NCI-H2196 treated with DMSO at 0.1 percent for 48 hours (cell line): ENCODE data around the gene INPP4B.
A peak's percentile ranks its signal among the peaks of the same experiment; 100 is the strongest.

Experiments used
- DNase-seq: peaks from one replicate; lab custom pipeline; 2025; ENCODE audit not compliant: unreplicated experiment; lab: John Stamatoyannopoulos, UW

INPP4B gene

DNA sequence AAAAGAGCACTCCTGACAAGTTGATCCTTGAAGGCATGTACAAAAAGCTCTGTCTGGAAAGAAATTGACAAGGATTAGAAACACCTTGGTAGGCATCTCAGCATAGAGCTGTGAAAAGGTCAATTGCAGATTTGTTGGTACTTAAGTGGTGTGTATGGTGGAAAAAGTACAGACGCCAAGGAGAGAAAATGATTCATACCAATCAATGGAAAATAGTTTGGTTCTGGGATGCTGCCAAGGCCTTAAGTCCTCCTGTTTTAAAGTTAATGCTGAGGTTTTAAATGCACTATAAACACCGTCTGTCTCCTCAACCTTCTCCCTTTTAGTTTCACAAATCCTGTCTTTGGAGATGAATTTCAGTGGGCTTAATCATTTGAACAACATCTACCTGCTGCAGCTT is 685.6 kb downstream of the INPP4B start:
- DNase-seq: no peak

DNA sequence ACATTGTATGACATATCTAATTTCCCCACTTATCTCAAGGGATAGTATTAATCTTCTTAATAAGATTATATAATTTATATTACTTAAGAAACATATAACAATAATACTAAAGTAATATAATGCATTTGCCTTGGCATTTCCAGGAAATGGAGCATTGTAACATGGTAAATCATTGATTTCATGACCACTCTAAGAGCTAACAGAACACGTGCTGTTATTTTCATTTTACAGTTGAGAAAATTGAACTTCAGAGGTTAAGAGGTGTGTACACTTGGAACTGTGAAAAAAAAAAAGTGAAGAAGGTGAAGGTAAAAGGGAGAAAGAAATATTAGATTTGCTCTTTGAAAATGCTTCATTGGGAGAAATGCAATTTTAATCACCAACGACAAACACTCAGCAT is 687.1 kb downstream of the INPP4B start:
- DNase-seq: no peak

- no peak for DNase-seq
Measured at GRCh38 chr4:142156256-142156655, 689.8 kb downstream of the INPP4B start.

DNA sequence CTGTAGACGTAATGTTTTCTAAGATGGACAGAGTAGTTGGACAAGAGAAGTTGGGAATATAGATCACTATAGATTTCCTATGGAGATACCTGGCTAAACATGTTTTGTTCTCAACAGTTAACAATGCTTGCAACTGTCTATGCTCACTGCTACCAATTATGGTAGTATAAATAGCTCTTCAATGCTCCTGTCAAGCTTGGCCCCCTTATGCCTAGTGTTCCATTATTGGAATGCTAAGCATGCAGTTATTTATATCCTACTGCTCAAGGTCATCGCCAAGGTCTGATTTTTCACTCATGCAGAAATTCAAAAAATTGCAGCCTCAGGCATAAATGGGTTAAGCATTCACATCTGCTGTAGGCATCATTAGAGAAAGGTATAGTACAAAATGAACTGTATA is 690.8 kb downstream of the INPP4B start:
- no peak for DNase-seq

DNA sequence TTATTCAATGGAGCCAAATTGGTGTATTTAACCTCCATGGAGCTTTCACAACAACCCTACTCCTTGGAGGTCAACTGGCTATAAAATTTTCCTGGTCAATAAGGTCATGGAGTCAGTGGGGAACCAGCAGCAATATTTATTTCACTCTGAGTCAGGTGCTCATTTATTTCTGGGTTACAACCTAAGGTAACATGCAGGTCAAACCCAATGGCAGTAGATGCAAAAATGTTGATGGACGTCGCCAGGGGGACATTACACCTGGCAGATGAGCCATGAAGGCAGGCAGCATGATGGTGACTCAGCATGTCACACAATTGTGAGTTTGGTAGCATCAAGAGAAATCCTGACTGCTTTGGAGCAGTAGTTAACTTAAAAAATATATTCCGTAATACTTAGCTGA is 695.6 kb downstream of the INPP4B start:
- DNase-seq: no peak

GRCh38 chr4:142144813-142145212 is 701.3 kb downstream of the INPP4B start:
- DNase-seq: no peak

DNA sequence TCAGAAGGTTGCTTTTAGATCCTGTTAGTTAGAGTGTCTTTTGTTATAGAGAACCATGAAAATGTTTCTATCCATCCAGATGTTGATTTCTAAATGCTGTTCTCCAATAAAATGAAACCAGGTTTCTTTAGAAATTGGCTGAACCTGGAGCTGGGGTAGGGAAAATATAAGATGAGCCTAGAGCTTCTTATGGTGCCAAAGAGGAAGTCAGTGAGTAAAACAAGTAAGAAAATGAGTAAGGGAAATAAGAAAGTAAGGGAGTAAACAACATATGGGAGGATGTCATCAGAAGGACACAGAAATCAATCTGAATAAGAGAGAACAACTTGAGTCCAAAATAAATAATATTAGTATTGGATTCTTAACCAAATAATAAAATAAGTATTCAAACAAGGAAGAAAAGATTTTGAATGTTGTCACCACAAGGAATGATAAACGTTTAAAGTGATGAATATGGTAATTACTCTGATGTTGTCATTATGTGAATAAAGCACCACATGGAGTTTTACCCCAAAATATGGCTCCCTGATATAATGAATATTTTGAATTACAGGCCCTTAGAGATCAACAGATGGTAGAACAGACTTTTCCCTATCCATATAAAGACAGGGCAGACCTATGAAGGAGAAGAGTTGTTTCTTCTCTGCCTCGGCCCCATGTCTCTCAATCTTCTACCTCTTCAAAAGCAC is 703.6 kb downstream of the INPP4B start:
- no peak for DNase-seq

DNA sequence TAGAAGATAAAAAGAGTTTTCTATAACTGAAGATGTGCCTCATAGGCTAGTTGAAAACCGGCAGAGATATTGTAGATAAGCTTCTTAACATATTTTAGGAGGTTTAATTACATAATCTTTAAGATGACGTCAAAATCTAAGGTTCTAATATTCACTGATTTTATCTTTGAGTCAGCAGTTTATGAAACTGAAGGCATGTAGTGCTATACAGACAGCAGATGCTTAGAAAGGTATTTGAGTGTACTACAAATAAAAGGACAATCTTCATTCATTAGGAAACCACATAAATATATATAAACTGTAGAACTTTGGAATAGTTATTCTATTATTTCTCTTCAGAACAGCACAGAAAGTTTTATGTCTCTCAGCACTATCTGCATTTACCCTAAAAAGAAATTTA is 704.9 kb downstream of the INPP4B start:
- no peak for DNase-seq

GRCh38 chr4:142130666-142131065 is 715.4 kb downstream of the INPP4B start:
- no peak for DNase-seq

- DNase-seq: no peak
Measured at GRCh38 chr4:142129931-142130330, 716.2 kb downstream of the INPP4B start.

DNA sequence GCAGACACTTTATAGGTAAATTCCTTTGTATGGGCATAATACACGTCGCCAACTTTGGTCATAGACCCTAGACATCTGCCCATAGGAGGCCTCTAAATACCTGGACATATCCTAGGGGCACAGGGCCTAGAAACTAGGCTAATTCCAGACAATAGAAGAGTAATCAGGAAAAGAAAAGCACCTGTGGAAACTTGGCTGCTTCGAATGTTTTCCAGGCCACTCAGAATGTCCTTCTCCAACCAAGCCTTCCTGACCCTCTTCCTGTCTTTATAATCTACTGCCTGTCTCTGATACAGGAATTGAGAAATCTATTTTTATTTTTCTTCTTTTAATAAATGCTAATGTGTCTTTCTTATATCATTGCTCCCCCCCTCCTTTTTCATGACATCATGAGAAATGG is 716.6 kb downstream of the INPP4B start:
- no peak for DNase-seq

- DNase-seq: no peak
Measured at GRCh38 chr4:142128529-142128928, 717.6 kb downstream of the INPP4B start.

- peak; percentile 3 for DNase-seq
Measured at GRCh38 chr4:142126890-142127497, 719.1 kb downstream of the INPP4B start.

DNA sequence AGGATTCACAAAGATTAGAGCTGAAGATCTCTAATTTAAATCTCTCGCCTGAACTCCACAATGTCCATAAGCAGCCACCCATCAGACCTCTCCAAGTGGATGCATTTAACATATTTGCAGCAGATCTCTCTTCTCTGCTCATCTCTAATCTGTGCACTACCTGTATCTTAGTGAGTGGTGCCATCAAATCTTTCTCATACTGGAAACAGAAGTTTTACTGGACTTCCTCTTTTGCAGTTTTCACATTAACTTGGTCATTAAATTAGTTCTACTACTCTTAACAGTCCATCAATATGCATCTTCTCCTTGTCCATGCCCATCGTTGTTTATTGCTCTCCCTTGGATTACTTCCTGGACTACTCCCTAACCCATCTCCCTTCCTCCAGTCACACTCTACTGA is 721.2 kb downstream of the INPP4B start:
- DNase-seq: no peak

DNA sequence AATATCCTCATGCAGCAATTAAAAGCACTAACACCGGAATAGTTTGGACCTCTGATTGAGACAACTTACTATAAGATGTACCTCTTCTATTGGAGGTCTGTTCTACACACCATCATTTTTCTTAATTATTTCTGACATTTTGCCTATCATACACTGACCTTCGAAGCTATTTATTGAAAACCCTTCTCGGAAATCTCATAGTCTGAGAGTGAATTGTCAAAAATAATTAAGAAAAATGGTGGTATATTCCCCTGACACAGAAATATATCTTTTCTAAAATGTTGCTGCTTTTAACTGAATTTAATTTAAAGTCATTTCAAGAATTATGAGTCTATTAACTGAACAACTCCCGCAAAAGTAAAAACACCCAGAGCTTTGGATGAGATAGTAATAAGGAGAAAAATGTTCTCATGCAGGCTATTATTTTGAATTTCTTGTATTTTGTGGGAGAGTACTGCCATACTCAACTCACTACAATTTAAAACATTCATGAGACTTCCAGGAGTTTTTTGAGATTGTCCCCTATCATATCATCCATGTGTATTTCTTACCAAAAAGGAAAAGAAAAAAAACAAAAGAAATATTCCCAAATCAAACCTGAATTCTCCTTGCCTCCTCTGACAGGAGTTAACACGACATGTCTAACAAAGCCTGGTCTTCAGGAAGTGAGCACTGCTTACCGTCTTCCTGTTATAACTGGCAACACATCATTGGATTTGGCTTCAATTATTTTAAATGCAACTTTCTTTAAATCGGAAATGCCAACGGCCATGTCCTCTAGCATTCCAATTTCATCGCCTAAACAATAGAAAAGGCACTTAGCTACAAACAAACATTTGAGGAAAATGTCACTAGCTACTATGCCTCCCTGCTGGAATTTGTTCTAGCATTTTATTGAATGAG is 724.4 kb downstream of the INPP4B start:
- no peak for DNase-seq

DNA sequence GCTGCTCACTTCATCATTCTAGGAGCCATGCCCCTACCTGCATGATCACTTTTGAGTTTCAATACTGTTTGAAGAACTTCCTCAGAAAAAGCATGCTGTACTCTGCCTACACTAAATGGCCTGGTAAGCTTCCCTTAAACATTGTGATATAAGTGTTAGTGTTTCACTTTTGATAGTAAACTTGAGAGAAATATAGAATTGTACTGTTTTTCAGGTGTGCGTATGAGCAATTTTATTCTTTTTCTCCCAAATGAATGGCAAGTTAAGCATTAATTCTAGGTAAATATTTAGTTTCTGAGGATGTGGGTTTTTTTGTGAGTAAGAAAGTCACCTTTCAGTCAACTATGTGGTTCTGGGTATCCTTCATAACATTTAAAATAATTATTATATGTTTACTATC is 725.2 kb downstream of the INPP4B start:
- DNase-seq: no peak

DNA sequence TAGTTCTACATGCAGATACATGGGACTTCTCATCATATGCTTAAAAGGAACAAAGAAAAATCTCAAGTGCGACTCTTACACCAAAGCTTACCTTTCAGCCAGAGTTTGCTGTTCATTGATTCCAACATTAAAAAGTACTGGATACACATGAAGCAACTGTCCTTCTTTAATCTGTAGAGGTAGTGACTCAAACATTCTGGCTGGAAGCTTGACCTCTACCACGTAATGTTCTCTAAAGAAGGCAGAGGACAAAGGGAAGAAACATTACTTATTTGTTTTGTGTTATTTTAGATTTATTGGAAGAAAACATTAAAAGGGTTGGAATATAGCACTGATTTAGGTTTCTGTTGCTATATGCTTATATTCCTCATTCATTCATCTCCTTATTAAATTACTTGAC is 733.6 kb downstream of the INPP4B start:
- no peak for DNase-seq

- DNase-seq: no peak
Measured at GRCh38 chr4:142110136-142110535, 736.0 kb downstream of the INPP4B start.

GRCh38 chr4:142104041-142104440 is 742.1 kb downstream of the INPP4B start:
- no peak for DNase-seq

GRCh38 chr4:142101401-142101800 is 744.7 kb downstream of the INPP4B start:
- no peak for DNase-seq

DNA sequence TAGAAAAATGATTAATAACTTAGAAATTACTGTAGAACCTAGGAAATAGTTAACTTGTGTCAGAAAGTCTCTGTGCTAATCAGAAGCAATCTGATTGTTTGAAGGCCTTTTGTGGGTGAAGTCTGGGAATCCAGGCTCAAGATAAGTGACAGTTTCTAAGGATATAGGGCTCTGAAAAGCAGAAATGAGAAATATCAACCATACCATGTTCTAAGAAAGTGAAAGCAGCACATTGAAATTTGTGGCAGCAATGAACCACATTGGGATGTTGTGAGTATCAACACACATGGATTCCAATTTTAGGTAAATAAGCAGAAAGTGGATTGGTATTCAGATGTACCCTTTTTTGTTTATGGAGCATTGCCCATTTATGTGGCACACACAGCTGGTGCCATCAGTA is 745.2 kb downstream of the INPP4B start:
- DNase-seq: no peak

DNA sequence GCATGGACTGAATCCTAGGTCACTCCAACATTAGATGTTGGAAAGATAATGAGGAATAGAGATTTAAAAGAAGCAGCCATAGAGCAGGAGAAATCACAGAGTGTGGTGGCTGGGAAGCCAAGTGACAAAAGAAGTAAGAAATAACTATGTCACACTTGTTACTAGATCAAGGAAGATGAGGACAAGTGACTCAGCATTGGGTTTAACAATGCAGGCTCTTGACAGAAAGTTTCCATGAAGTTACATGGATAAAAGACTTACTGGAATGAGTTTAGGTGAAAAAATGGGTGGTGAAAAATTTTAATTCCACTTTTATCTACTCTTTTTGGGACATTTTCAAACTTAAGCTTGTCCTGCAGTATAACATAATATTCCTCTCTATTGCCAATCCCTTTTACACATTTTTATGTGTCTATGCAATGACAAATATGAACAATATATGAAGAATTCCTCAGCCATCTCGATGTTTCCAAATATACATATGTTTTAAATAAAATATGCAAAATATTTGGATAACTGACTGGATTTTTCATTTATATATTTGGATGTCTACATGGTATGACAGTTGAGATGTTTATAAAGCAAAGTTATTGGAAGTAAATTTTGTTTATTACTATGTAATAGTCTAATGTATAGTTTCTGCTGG is 747.1 kb downstream of the INPP4B start:
- no peak for DNase-seq
